Upper lobe of right lung (tissue), 1 donor: ENCODE results near the gene MYH10. TPM values are rescaled to one million over a fixed set of nuclear protein-coding genes. Genes with fewer than 3 reads are reported as not detected.
A peak's percentile ranks its signal among the peaks of the same experiment; 100 is the strongest.

Experiments
- ATAC-seq: fragments of 200-7000 bp; cut with Tn5 transposase; one replicate; pipeline ENCODE4 v1.9.1; 2020; ENCODE audit warnings: mild to moderate bottlenecking, moderate library complexity
- DNase-seq: peaks from one replicate; pipeline ENCODE4 v3.0.0-alpha.2; 2020
- H3K27ac ChIP-seq: fragments of 200-600 bp; one replicate; pipeline ENCODE4 v1.8.0; 2022
- H3K27me3 ChIP-seq: fragments of 200-600 bp; one replicate; pipeline ENCODE4 v1.8.0; 2022; ENCODE audit warnings: mild to moderate bottlenecking
- H3K36me3 ChIP-seq: fragments of 200-600 bp; one replicate; pipeline ENCODE4 v1.8.0; 2022
- H3K4me1 ChIP-seq: fragments of 200-600 bp; one replicate; pipeline ENCODE4 v1.8.0; 2022
- H3K4me3 ChIP-seq: fragments of 200-600 bp; one replicate; pipeline ENCODE4 v1.8.0; 2022; ENCODE audit warnings: mild to moderate bottlenecking
- H3K9me3 ChIP-seq: fragments of 200-600 bp; one replicate; pipeline ENCODE4 v1.8.0; 2022
- CTCF ChIP-seq: fragments of 200-600 bp; IDR thresholded peaks from one replicate; pipeline ENCODE4 v1.8.0; 2022; ENCODE audit warnings: antibody characterized with exemption
- intact Hi-C: fragments of 100-400 bp; cut with DNase I; formaldehyde crosslinking; loops from one replicate; pipeline ENCODE4 v1.11.0; 2022
- total RNA-seq: library from RNA; stranded (reverse); fragmentation: NEBNext Ultra II Directional; extraction: Animal tissue kit (Norgen Biotek cat#: 25700); gene quantifications from one replicate; pipeline ENCODE4 v1.2.1, GENCODE V29; 2021
- donor health status: DM: no; HTN: yes; CAD: no; lungs with severe emphysema.

MYH10 gene
- total RNA-seq, 1 donor from 2014 or later: 205 TPM

DNA sequence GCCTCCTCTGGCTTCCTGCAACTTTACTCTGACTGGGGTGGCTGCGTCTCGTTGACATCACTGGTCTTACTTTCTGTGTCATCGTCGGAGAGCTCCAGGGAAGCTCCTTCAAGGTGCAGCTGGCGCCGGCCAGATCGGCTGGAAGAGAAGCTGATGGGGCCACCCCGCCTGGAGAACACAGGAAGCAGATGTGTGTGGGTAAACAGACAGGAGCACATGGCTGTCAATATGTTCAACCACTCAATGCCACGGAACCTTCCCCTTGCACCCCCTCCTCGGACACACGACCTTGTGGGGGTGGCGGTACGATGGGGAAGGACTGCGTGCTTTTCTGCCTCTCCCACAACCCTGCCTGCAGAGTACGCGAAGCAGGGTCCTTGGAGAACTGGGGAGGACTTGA is 154.7 kb downstream of the MYH10 start:
- intact Hi-C loops: no loop called here
- H3K27ac ChIP-seq: no peak overlapping the region
- H3K4me3 ChIP-seq: no peak overlapping the region
- DNase-seq (peak; percentile 41), ATAC-seq (no peak)
- TF ChIP-seq CTCF: no peak
- H3K9me3 ChIP-seq: no peaks in the 10 kb centered on the region
- peaks cover 94% of the 10 kb centered on the region for H3K36me3 ChIP-seq
- peaks cover 12% of the 10 kb centered on the region for H3K4me1 ChIP-seq
- no peaks in the 10 kb centered on the region for H3K27me3 ChIP-seq

- H3K36me3 ChIP-seq: peaks cover 95% of the 10 kb centered on the region
These were observed 155.3 kb downstream of the MYH10 start for GRCh38 chr17:8475227-8475626.

GRCh38 chr17:8474826-8475225 is 155.7 kb downstream of the MYH10 start:
- intact Hi-C loops: no loop called here
- no peaks in the 10 kb centered on the region for H3K9me3 ChIP-seq
- H3K4me1 ChIP-seq: peaks cover 11% of the 10 kb centered on the region
- no peak for TF ChIP-seq CTCF
- no peak overlapping the region for H3K4me3 ChIP-seq
- DNase-seq (no peak), ATAC-seq (no peak)
- peaks cover 92% of the 10 kb centered on the region for H3K36me3 ChIP-seq
- no peaks in the 10 kb centered on the region for H3K27me3 ChIP-seq
- no peak overlapping the region for H3K27ac ChIP-seq

More at GRCh38 chr17:8475227-8475626, 155.3 kb downstream of the MYH10 start:
- no peak for DNase-seq
- no peaks in the 10 kb centered on the region for H3K9me3 ChIP-seq
- intact Hi-C loops: no loop called here
- no peak for ATAC-seq
- no peaks in the 10 kb centered on the region for H3K27me3 ChIP-seq
- no peak overlapping the region for H3K4me3 ChIP-seq
- TF ChIP-seq CTCF: no peak
- no peak overlapping the region for H3K27ac ChIP-seq
- H3K4me1 ChIP-seq: peaks cover 14% of the 10 kb centered on the region

GRCh38 chr17:8473451-8474192 is 156.9 kb downstream of the MYH10 start:
- intact Hi-C loops: no loop called here
- ATAC-seq (no peak), DNase-seq (no peak)
- Histone ChIP-seq H3K27ac (no peak overlapping the region), H3K4me3 (no peak overlapping the region), H3K36me3 (peaks cover 88% of the 10 kb centered on the region), H3K9me3 (no peaks in the 10 kb centered on the region), H3K27me3 (no peaks in the 10 kb centered on the region), H3K4me1 (peaks cover 8% of the 10 kb centered on the region)
- no peak for TF ChIP-seq CTCF

GRCh38 chr17:8472663-8473062 is 157.9 kb downstream of the MYH10 start:
- H3K9me3 ChIP-seq: no peaks in the 10 kb centered on the region
- ATAC-seq: no peak
- intact Hi-C loops: no loop called here
- no peak for DNase-seq
- peaks cover 8% of the 10 kb centered on the region for H3K4me1 ChIP-seq
- no peak overlapping the region for H3K4me3 ChIP-seq
- H3K27ac ChIP-seq: no peak overlapping the region
- peaks cover 88% of the 10 kb centered on the region for H3K36me3 ChIP-seq
- TF ChIP-seq CTCF: no peak
- H3K27me3 ChIP-seq: no peaks in the 10 kb centered on the region
